ENCODE data around the gene DNAAF5.

Gene DNAAF5

DNA sequence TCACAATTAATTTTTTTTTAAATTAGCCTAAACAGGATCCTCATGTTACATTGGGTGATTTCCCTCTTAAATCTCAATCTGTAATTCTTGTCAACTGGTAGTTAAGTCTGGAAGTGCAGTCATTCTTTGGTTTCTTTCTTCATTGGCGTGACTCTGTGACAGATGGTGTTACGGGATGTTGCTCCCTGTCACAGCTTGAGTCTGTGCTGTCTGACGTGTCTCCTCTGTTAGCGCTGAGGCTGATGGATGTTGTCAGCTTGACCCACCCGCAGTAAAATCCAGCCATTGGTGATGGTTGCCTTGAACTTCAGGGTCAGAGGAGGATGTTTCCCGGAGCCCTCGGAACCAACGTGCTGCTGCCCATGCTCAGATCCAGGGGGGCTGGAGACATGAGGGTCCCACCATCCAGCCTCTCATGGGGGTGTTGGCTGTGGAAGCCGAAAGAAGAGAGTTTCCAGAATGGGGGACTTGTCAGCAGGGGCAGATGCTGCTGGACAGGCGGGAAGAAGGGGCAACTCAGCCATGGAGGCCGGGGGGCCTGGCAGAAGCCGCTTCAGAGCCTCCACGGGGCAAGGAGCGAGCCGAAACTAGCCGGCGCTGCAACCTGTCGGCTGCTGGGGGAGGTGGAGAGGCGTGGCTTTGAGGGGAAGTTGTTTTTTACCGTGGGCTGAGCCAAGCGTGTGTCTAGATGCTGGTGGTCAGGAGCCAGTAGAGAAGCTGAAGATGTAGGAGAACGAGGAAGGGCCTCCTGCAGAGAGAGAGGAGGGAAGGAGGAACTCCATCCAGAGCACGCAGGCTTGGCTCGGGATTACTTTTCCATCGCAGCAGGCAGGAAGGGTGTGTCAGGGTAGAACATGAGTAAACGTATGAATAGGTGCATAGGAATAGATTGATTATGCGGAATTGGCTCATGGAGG, 109.2 kb downstream of the DNAAF5 start:
- no peak overlapping the region for H3K4me3 ChIP-seq (ENCODE audit: low read length)
- peak; percentile 28 for DNase-seq (ENCODE audit: low read depth)
- TF ChIP-seq, protein P1, sequence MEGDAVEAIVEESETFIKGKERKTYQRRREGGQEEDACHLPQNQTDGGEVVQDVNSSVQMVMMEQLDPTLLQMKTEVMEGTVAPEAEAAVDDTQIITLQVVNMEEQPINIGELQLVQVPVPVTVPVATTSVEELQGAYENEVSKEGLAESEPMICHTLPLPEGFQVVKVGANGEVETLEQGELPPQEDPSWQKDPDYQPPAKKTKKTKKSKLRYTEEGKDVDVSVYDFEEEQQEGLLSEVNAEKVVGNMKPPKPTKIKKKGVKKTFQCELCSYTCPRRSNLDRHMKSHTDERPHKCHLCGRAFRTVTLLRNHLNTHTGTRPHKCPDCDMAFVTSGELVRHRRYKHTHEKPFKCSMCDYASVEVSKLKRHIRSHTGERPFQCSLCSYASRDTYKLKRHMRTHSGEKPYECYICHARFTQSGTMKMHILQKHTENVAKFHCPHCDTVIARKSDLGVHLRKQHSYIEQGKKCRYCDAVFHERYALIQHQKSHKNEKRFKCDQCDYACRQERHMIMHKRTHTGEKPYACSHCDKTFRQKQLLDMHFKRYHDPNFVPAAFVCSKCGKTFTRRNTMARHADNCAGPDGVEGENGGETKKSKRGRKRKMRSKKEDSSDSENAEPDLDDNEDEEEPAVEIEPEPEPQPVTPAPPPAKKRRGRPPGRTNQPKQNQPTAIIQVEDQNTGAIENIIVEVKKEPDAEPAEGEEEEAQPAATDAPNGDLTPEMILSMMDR (conservative IDR thresholded peaks at IDR 0.05; ENCODE audit: low read length), result no peak

All from AG10803 (cell line).